CD4-positive, alpha-beta memory T cell (primary cell): Measurements from ENCODE around the gene WDR4. TPM values are rescaled to one million over a fixed set of nuclear protein-coding genes. Genes with fewer than 3 reads are reported as not detected.
A peak's percentile ranks its signal among the peaks of the same experiment; 100 is the strongest.
"Not testable (repeated sequence)": the region's sequence is repeated elsewhere in the genome, so short reads cannot be mapped to it uniquely, and the experiment has no call there.

Source experiments
- CTCF ChIA-PET: fragments of 350-600 bp; sonication (Branson Sonifier 250); formaldehyde crosslinking; loops from one replicate; lab custom pipeline; 2021; ENCODE audit warnings: inconsistent platforms; ENCODE audit not compliant: partially characterized antibody; lab: Charles Lee
- POLR2A ChIA-PET: fragments of 350-600 bp; sonication (Branson Sonifier 250); formaldehyde crosslinking; loops from one replicate; lab custom pipeline; 2021; ENCODE audit not compliant: partially characterized antibody; lab: Charles Lee
- DNase-seq, 5 donors: peaks; one replicate each; pipeline versions ENCODE4 v3.0.0 to v3.0.0-alpha.2; 2020 to 2022; ENCODE audit warnings: mixed read lengths in 1 of 5
- H3K27ac ChIP-seq: one replicate; pipeline ENCODE4 v1.7.0; 2013; ENCODE audit warnings: low read depth, low read length
- H3K27me3 ChIP-seq: 2 replicates; pipeline ENCODE4 v1.7.0; 2013; ENCODE audit warnings: mild to moderate bottlenecking, low read length, moderate library complexity; ENCODE audit not compliant: insufficient read depth
- H3K36me3 ChIP-seq: 2 replicates; pipeline ENCODE4 v1.7.0; 2013; ENCODE audit warnings: mild to moderate bottlenecking, low read length, moderate library complexity; ENCODE audit not compliant: insufficient read depth
- H3K4me1 ChIP-seq: 2 replicates; pipeline ENCODE4 v1.7.0; 2013; ENCODE audit warnings: mild to moderate bottlenecking, low read length, moderate library complexity; ENCODE audit not compliant: insufficient read depth
- H3K4me3 ChIP-seq, 2 donors: one replicate each; pipeline ENCODE4 v1.7.0; 2013; ENCODE audit warnings: low read length in 2 of 2, mild to moderate bottlenecking in 1 of 2
- H3K9me3 ChIP-seq, 2 donors: one replicate each; pipeline ENCODE4 v1.7.0; 2013; ENCODE audit warnings: low read length in 2 of 2, control low read depth in 1 of 2; ENCODE audit not compliant: control insufficient read depth in 1 of 2
- H3K27ac Mint-ChIP-seq, 7 donors: one replicate each; pipeline ENCODE4 v1.8.0; 2020 to 2021; ENCODE audit warnings: mixed read lengths in 7 of 7, mild to moderate bottlenecking in 6 of 7, inconsistent platforms in 3 of 7, moderate library complexity in 3 of 7
- H3K27me3 Mint-ChIP-seq, 2 donors: one replicate each; pipeline ENCODE4 v1.8.0; 2020 to 2021; ENCODE audit warnings: mixed read lengths in 2 of 2
- H3K36me3 Mint-ChIP-seq, 2 donors: one replicate each; pipeline ENCODE4 v1.8.0; 2020 to 2021; ENCODE audit warnings: mixed read lengths in 2 of 2, inconsistent platforms in 1 of 2, mild to moderate bottlenecking in 1 of 2
- H3K4me1 Mint-ChIP-seq, 4 donors: one replicate each; pipeline ENCODE4 v1.8.0; 2020 to 2021; ENCODE audit warnings: mixed read lengths in 4 of 4, mild to moderate bottlenecking in 1 of 4
- H3K4me3 Mint-ChIP-seq, 8 donors: one replicate each; pipeline ENCODE4 v1.8.0; 2020 to 2021; ENCODE audit warnings: mixed read lengths in 8 of 8, mild to moderate bottlenecking in 7 of 8, moderate library complexity in 6 of 8, inconsistent platforms in 3 of 8
- H3K9me3 Mint-ChIP-seq, 8 donors: one replicate each; pipeline ENCODE4 v1.8.0; 2020 to 2021; ENCODE audit warnings: mixed read lengths in 8 of 8, mild to moderate bottlenecking in 5 of 8, inconsistent platforms in 3 of 8, moderate library complexity in 1 of 8
- intact Hi-C: fragments of 100-400 bp; cut with micrococcal nuclease; formaldehyde crosslinking; loops from one replicate; pipeline ENCODE4 v1.15.1; 2023
- polyA plus RNA-seq, 2 donors: library from polyadenylated mRNA; unstranded; fragments of 300-500 nt; fragmentation: Illumina TruSeq; gene quantifications; one replicate each; pipeline ENCODE4 v1.2.3, GENCODE V29; 2021
- total RNA-seq, 2 experiments: library from RNA; stranded (reverse); gene quantifications; one replicate each; pipeline ENCODE4 v1.2.3, GENCODE V29; 2021

The WDR4 gene
- total and polyA plus RNA-seq, 4 experiments from 2014 or later, result 7.3 to 27.5 (median 17.0) TPM

GRCh38 chr21:42811960-42812359 is 67.4 kb downstream of the WDR4 start:
- Mint-ChIP-seq H3K27ac (peak overlapping the region in 1 of 7 donors; percentile 45), H3K4me1 (no peaks in the 10 kb centered on the region), H3K4me3 (no peak overlapping the region), H3K27me3 (peaks cover 2 to 4% of the 10 kb centered on the region in 2 donors), H3K36me3 (no peaks in the 10 kb centered on the region), H3K9me3 (peaks cover 0 to 2% (median 0%) of the 10 kb centered on the region in 8 donors)
- Histone ChIP-seq H3K27ac (no peak overlapping the region), H3K4me1 (no peaks in the 10 kb centered on the region), H3K9me3 (no peaks in the 10 kb centered on the region), H3K4me3 (no peak overlapping the region), H3K27me3 (no peaks in the 10 kb centered on the region), H3K36me3 (no peaks in the 10 kb centered on the region)
- no peak for DNase-seq
- ChIA-PET CTCF (no interaction called here), POLR2A (no interaction called here)
- intact Hi-C loops, result loop anchor here (10.0 kb wide), 1 partner anchor 127 kb away; no protein-coding TSS in a partner anchor

GRCh38 chr21:42809577-42810475 is 69.5 kb downstream of the WDR4 start:
- no peaks in the 10 kb centered on the region for H3K9me3 ChIP-seq
- H3K36me3 ChIP-seq, result no peaks in the 10 kb centered on the region
- H3K27ac Mint-ChIP-seq, result no peak overlapping the region
- H3K27me3 ChIP-seq, result no peaks in the 10 kb centered on the region
- no peak overlapping the region for H3K27ac ChIP-seq
- CTCF ChIA-PET, result no interaction called here
- H3K36me3 Mint-ChIP-seq, result no peaks in the 10 kb centered on the region
- H3K4me1 Mint-ChIP-seq, result no peaks in the 10 kb centered on the region
- peaks cover 6 to 10% of the 10 kb centered on the region in 2 donors for H3K27me3 Mint-ChIP-seq
- no peaks in the 10 kb centered on the region for H3K9me3 Mint-ChIP-seq
- H3K4me3 Mint-ChIP-seq, result no peak overlapping the region
- H3K4me1 ChIP-seq, result no peaks in the 10 kb centered on the region
- no peak for DNase-seq
- H3K4me3 ChIP-seq, result no peak overlapping the region
- intact Hi-C loops, result loop anchor here (10.0 kb wide), 1 partner anchor 125 kb away; no protein-coding TSS in a partner anchor
- POLR2A ChIA-PET, result no interaction called here

GRCh38 chr21:42809171-42809570 is 70.2 kb downstream of the WDR4 start:
- DNase-seq, result no peak
- H3K27ac Mint-ChIP-seq, result no peak overlapping the region
- no peaks in the 10 kb centered on the region for H3K36me3 Mint-ChIP-seq
- H3K4me3 Mint-ChIP-seq, result no peak overlapping the region
- intact Hi-C loops, result no loop called here
- H3K36me3 ChIP-seq, result no peaks in the 10 kb centered on the region
- no peak overlapping the region for H3K4me3 ChIP-seq
- H3K27me3 ChIP-seq, result no peaks in the 10 kb centered on the region
- no peaks in the 10 kb centered on the region for H3K4me1 ChIP-seq
- H3K27me3 Mint-ChIP-seq, result peaks cover 6 to 10% of the 10 kb centered on the region in 2 donors
- ChIA-PET POLR2A (no interaction called here), CTCF (no interaction called here)
- H3K27ac ChIP-seq, result no peak overlapping the region
- H3K4me1 Mint-ChIP-seq, result no peaks in the 10 kb centered on the region
- no peaks in the 10 kb centered on the region for H3K9me3 Mint-ChIP-seq
- no peaks in the 10 kb centered on the region for H3K9me3 ChIP-seq

DNA sequence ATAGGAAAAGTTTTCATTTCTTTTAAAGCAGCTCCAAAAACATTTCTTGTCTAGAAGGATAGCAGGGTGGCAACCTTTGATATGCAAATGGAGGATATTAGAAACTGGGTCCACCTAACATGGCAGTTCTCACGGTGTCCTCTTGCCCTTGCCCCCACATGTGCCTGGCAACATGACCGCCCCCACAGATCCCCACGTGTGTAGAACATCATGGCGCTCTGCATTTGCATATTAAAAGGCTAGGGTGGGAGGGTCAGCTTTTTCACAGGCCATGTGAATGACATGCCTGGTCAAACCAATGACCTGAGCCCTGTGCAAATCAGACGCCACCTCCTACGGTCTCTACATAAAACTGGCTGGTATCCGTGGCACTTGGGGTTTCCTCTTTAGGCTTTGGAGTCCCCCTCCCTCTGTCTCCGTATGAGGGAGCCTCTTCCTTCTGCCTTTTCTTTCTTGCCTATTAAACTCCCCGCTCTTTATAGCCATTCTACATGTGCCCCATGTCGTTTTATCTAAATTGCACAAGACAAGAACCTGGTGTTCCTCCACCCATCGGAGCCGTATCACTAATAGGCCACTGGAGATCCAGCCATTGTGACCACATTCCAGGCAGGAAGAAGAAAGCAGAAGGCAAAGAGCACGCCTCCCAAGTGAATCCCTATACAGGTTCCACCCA is 71.3 kb downstream of the WDR4 start:
- Mint-ChIP-seq H3K27ac (no peak overlapping the region), H3K36me3 (no peaks in the 10 kb centered on the region), H3K27me3 (peaks cover 6 to 10% of the 10 kb centered on the region in 2 donors), H3K9me3 (no peaks in the 10 kb centered on the region), H3K4me1 (no peaks in the 10 kb centered on the region), H3K4me3 (no peak overlapping the region)
- POLR2A ChIA-PET, result no interaction called here
- intact Hi-C loops, result no loop called here
- H3K9me3 ChIP-seq, result no peaks in the 10 kb centered on the region
- no peaks in the 10 kb centered on the region for H3K36me3 ChIP-seq
- no peaks in the 10 kb centered on the region for H3K27me3 ChIP-seq
- H3K4me1 ChIP-seq, result no peaks in the 10 kb centered on the region
- CTCF ChIA-PET, result no interaction called here
- no peak overlapping the region for H3K4me3 ChIP-seq
- DNase-seq, result no peak
- no peak overlapping the region for H3K27ac ChIP-seq

DNA sequence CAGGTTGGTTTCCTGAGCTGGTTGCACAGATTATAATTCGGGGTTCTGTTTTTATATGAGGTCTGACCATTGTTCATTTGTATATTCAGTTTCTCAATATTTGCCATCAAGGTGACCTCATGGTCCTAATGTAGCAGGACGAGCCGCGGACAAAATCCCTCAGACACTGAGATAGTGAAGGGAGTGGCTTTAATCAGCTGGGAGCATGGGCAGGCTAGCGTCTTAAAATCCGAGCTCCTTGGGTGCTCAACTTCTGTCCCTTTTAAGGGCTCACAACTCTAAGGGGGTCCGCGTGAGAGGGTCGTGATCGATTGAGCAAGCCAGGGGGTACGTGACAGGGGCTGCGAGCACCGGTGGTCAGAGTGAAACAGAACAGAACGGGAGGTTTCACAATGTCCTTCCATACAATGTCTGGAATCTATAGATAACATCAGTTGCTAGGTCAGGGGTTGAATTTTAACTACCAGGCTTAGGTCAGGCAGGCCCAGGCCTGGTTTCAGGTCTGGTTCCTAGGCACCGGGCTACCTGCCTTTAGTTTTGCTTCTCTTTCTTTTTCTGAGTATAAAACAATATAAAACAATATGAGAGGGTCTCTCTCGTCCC is 71.9 kb downstream of the WDR4 start:
- CTCF ChIA-PET, H3K27ac Mint-ChIP-seq, H3K27me3 ChIP-seq, H3K4me1 Mint-ChIP-seq, intact Hi-C loops, H3K4me1 ChIP-seq, POLR2A ChIA-PET, H3K36me3 Mint-ChIP-seq, H3K9me3 ChIP-seq, H3K9me3 Mint-ChIP-seq, H3K4me3 Mint-ChIP-seq, DNase-seq, H3K36me3 ChIP-seq, H3K4me3 ChIP-seq, H3K27ac ChIP-seq: not testable (repeated sequence)
- peaks cover 6 to 10% of the 10 kb centered on the region in 2 donors for H3K27me3 Mint-ChIP-seq

GRCh38 chr21:42806509-42807140 is 72.7 kb downstream of the WDR4 start:
- Histone ChIP-seq H3K36me3 (no peaks in the 10 kb centered on the region), H3K27ac (no peak overlapping the region), H3K27me3 (no peaks in the 10 kb centered on the region), H3K4me1 (no peaks in the 10 kb centered on the region), H3K9me3 (no peaks in the 10 kb centered on the region), H3K4me3 (no peak overlapping the region)
- no peak for DNase-seq
- no peaks in the 10 kb centered on the region for H3K4me1 Mint-ChIP-seq
- H3K27me3 Mint-ChIP-seq, result peaks cover 6 to 10% of the 10 kb centered on the region in 2 donors
- H3K36me3 Mint-ChIP-seq, result no peaks in the 10 kb centered on the region
- intact Hi-C loops, result no loop called here
- ChIA-PET CTCF (no interaction called here), POLR2A (interaction anchor here (0.6 kb wide), 1 partner anchor 98 kb away, joined by 3 read pairs; no protein-coding TSS in a partner anchor)
- no peaks in the 10 kb centered on the region for H3K9me3 Mint-ChIP-seq
- H3K27ac Mint-ChIP-seq, result no peak overlapping the region
- H3K4me3 Mint-ChIP-seq, result no peak overlapping the region

- H3K27me3 Mint-ChIP-seq, result not testable (repeated sequence)
Observed at GRCh38 chr21:42801616-42802015, 77.7 kb downstream of the WDR4 start.

More at GRCh38 chr21:42801616-42802015, 77.7 kb downstream of the WDR4 start:
- H3K36me3 Mint-ChIP-seq, H3K36me3 ChIP-seq, H3K4me3 ChIP-seq, H3K4me3 Mint-ChIP-seq, H3K9me3 Mint-ChIP-seq, DNase-seq, H3K27ac Mint-ChIP-seq, POLR2A ChIA-PET, CTCF ChIA-PET, intact Hi-C loops, H3K27ac ChIP-seq, H3K4me1 Mint-ChIP-seq, H3K27me3 ChIP-seq, H3K9me3 ChIP-seq, H3K4me1 ChIP-seq: not testable (repeated sequence)
